LHCN-M2 (cell line): Measurements from ENCODE around the gene CUL5. TPM values are rescaled to one million over a fixed set of nuclear protein-coding genes. Genes with fewer than 3 reads are reported as not detected.
"Not testable (repeated sequence)": the region's sequence is repeated elsewhere in the genome, so short reads cannot be mapped to it uniquely, and the experiment has no call there.

ENCODE experiments used
- DNase-seq: peaks from one replicate; pipeline ENCODE4 v3.0.0-alpha.2; 2012; ENCODE audit warnings: low read depth
- total RNA-seq: library from RNA; depleted of rRNA; stranded (reverse); fragments of >200 nt; gene quantifications from 2 replicates; pipeline ENCODE4 v1.2.3, GENCODE V29; 2014

CUL5 gene
- total RNA-seq, 1 experiment from 2014 or later = 30.0 TPM

DNA sequence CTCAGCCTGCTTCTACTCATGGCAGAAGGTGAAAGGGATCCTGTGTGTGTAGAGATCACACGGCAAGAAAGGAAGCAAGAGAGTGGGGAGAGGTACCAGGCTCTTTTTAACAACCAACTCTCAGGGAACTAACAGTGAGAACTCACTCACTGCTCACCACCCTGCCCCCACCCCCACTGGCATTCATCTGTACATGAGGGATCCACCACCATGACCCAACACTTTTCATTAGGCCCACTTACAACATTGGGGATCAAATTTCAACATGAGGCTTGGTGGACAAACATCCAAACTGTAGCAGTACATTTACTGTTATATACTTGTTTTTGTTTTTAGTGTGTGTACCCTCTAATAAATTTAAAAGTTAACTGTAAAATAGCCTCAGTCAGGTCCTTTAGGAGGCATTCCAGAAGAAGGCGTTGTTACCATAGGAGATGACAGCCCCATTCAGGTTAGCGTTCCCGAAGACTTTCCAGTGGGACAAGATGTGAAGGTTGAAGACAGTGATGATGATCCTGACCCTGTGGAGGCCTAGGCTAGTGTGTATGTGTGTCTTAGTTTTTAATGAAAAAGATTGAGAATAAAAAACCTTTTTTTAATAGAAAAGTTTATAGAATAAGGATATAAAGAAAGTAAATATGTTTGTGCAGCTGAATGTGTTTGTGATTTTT lies 11.3 kb downstream of the CUL5 start:
- peak; percentile 42 for DNase-seq

DNA sequence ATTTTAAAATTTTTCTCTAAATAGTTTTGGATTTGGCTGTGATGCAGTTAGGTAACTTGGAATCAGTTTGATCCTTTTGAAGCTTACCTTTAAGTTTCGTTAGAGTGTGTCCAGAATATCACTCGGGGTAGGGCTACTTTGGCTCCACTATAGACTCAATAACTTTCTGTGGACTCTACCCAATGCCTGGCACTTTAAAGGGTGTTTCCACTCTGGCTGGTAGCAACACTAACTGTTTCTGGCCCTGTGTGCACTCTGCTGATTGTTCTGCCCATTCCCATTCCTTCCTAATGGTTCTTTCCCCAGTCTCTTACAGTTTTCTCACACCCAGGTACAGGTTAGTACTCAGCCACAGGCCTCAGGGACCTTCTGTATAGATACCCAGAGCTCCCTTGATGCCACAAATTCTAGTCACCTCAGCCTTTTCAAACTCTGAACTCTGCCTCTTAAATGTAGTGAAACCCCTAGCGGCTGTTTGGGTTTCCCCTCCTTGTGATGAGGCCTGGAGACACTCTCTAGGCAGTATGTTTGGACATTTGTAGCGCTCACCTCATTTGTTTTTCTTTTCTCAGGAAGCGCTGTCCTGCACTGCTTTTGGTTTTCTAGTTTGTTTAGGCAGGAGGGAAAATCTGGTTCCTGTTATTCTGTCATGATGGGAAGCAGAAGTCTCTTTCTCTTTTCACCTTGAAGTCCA lies 16.8 kb downstream of the CUL5 start:
- DNase-seq = no peak

DNA sequence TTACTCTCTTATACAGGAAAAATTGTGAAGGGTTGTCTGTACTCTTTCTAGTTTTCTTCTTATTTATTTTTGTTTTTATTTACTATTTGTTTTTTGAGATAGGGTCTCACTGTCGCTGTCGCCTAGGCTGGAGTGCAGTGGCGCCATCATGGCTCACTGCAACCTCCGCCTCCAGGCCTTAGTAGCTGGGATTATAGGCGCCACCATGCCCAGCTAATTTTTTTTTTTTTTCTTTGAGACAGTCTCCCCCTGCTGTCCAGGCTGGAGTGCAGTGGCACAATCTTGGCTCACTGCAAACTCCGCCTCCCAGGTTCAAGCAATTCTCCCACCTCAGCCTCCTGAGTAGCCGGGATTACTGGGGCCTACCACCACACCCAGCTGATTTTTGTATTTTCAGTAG lies 18.4 kb downstream of the CUL5 start:
- DNase-seq = no peak

GRCh38 chr11:108028822-108029441 lies 20.2 kb downstream of the CUL5 start:
- DNase-seq = not testable (repeated sequence)

DNA sequence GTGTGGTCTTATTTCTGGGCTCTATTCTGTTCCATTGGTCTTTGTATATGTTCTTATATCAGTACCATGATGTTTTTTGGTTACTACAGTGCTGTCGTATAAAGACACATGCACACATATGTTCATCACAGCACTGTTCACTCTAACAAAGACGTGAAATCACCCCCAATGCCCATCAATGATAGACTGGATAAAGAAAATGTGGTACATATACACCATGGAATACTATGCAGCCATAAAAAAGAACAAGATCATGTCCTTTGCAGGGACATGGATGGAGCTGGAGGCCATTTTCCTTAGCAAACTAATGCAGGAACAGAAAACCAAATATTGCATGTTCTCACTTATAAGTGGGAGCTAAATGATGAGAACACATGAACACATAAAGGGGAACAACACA lies 22.9 kb downstream of the CUL5 start:
- DNase-seq = not testable (repeated sequence)

- DNase-seq = no peak
These were observed 24.1 kb downstream of the CUL5 start for GRCh38 chr11:108032800-108033199.

DNA sequence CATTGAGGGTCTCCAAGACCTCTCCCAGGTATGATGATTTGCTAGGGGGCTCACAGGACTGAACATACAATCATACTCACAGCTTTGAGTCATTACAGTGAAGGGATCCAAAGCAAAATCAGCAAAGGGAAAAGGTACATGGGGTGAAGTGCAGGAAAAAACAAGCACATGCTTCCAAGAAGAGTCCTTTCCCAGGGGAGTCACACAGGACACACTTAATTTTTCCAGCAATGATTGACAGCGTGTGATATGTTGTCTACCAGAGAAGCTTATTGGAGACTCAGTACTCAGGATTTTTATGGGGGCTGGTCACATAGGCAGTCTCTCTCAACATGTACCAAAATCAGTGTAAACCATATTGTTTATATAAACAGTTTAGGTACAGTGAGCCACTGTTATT lies 25.3 kb downstream of the CUL5 start:
- DNase-seq = no peak

- DNase-seq = no peak
These were observed 26.3 kb downstream of the CUL5 start for GRCh38 chr11:108034952-108035351.

DNA sequence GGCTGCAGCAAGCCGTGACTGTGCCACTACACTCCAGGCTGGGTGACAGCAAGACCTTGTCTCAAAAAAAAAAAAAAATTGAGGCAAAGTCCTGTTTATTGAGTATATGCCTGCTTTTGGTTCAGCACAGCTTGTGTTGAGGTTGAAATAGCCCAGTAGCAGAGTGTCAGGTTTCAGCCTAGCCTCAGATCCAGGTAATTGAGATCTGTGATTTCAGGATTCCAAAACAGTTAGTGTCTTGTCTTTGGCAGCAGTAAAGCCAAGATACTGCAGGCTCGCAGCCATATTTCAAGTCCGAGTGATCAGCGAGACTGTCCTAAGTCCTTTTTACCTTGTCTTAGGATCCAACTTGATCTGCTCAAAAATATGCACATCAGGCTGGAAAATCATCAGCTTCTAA lies 27.0 kb downstream of the CUL5 start:
- no peak for DNase-seq

- no peak for DNase-seq
These were observed 28.5 kb downstream of the CUL5 start for GRCh38 chr11:108037211-108037610.

DNA sequence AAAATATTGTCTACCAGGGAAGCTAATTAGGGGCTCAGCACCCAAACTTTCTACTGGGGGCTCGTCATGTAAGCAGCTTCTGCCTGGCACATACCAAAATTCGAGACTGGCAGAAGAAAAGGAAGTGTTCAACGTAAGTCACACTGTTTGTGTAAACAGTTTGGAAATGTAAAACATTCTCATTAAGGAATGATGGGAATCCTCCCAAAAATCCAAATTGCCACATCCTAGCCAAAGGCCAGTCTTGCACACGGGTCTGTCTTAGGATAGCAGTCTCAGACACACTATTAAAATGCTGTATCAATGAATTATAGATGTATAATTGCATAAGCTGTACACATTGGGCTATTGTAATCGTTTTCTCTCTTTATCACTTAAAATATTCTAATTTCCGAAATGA lies 28.9 kb downstream of the CUL5 start:
- DNase-seq = no peak

DNA sequence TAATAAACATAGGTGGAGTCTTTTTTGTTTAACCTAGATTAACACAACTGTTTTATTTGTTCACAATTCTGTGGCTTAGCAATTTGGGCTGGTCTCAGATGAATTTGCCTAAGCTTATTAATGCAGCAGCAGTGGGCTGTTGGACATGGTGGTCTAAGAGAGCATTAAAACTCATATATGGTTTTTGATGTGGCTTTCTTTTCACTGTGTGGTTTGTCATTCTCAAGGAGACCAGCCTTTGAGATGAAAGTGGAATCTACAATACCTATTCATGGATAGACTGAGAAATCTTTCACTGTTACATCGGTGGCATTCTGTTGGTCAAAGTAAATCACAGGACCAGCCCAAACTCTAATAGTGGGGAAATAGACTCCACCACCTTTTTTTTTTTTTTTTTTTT lies 39.6 kb downstream of the CUL5 start:
- no peak for DNase-seq

DNA sequence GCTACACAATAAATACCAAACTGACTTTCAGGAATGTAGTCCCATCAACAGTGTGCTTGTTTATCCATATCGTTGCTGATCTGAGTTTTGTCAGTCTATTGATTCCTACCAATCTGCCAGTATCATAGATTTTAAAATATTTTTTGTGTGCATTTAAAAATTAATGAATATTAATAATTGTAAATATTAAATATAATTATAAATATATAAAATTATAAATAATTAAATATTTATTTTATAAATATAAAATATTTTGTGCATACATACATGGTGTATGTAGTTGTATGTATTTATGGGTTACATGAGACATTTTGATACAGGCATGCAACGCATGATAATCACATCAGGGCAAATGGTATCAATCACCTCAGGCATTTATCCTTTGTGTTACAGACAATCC lies 53.6 kb downstream of the CUL5 start:
- DNase-seq = no peak

GRCh38 chr11:108063410-108063809 lies 54.7 kb downstream of the CUL5 start:
- DNase-seq = no peak

- peak; percentile 36 for DNase-seq
These were observed 61.2 kb downstream of the CUL5 start for GRCh38 chr11:108069947-108070346.

GRCh38 chr11:108084811-108085210 lies 76.1 kb downstream of the CUL5 start:
- no peak for DNase-seq

DNA sequence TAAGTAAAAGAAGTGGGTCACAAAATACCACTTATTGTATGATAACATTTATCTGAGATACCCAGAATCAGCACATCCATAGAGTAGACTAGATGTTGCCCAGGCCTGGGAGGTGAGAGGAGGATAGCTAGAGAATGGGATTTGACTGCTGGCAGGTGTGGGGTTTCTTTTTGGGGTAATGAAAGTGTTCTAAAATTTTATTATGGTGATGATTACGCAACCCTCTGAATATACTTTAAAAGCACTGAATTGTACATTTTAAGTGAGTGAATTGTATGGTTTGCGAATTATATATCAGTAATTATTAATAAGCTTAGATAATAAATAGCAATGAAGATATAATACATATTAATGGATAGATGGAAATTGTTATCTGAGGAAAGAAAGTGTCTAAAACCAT lies 77.0 kb downstream of the CUL5 start:
- no peak for DNase-seq

GRCh38 chr11:108092134-108092533 lies 83.4 kb downstream of the CUL5 start:
- no peak for DNase-seq

DNA sequence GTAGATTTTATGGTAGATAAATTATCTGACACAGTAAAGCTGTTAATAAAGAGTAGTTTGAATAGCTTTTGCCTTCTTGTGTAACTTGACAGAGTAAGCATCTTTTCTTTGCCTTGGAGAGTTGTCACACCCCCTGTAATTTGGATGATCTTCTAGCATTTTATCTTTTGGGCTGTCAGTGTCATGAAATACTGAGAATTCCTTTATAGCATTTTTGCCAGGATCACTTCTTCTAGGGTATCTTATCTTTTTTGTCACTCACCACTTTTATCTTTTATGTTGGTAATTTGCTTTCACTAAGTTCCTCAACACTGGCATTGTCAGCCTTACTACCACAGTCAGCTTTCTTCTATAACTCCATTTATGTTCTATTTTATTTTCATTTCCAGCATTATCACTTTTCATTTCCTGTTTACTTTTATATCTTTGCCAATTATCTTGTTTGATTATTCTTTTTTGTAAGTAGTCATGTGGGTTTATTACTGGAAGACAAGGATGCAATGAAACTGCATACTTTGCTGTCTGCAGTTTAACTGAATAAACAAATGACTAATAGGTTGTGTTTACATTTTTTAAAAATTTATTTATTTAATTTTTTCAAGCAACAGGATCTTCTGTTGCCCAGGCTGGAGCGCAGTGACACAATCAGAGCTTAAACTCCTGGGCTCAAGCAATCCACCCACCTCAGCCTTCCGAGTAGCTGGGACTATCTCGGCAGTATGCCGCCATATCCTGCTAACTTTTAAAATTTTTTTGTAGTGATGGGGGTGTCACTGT lies 84.6 kb downstream of the CUL5 start:
- peak; percentile 24 for DNase-seq

- DNase-seq = no peak
These were observed 88.5 kb downstream of the CUL5 start for GRCh38 chr11:108097179-108097578.

DNA sequence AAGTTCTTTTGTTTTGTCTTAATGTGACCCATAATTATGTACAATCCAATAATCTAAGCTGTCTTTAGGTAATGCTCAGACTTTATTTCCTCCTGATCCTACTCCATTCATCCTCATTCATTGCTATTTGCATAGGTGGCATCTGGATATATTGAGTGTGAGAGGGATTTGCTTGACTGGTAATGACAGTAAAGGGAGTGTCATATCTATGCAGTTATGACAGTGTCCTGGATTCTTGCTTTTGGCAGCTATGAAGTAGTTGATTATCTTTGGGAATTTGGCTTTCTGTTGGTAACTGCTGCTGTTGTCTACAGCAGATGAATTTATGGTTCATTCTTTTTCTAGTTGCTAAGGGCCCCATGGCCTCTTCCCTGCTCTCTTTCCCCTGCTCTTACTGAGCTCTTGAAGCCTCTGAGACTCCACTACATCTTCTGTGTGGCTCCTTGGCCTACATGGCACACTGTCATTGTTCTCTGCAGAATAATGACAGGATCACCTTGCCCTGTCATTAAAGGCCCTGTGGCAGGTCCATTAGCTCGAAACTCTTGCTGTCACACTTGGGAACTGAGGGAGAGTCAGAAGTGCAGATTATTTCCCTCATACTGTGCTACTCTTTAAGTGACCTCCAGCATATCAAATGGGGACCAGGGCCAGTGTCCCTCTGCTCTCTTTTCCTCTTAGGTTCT lies 92.5 kb downstream of the CUL5 start:
- no peak for DNase-seq

- no peak for DNase-seq
These were observed 102.4 kb downstream of the CUL5 start for GRCh38 chr11:108111126-108111525.
